Measurements from ENCODE around the gene XXYLT1. TPM values are rescaled to one million over a fixed set of nuclear protein-coding genes. Genes with fewer than 3 reads are reported as not detected.

XXYLT1 gene
- total and polyA plus RNA-seq, 9 of the 15 experiments (the other 6 are each of a cell fraction or from before 2014, with no cell fraction given): 1.9 to 18.9 (median 15.0) TPM

DNA sequence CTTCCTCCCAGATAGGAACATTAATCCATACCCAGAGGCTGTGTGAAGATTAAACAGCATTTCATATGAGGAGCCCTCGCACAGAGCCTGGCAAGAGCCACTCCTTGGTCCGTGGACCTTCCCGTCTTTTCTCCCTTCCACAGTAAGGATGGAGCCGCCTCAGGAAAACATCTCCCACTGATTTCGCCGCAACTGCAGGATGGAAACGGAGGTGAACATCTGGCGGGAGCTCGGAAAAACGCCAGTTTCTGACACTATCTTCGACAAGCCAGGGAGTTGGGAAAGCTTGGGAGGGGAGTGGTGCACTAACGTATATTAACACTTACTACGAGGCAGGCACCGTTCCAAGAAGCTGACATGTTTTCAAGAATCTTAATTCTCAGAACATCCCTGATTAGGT lies 157.9 kb downstream of the XXYLT1 start:
- Histone ChIP-seq H3K9me1 (ENCODE audit: control insufficient read depth, insufficient read depth, low read length) (peaks cover 3% of the 10 kb centered on the region), H3K27ac (ENCODE audit: extremely low read depth, low read depth, low read length) (peak overlapping the region; percentile 54; the same call in 2 of the 3 replicates), H3K4me1 (replicated peaks in 1 of 2; ENCODE audit: control insufficient read depth in 2 of 2, insufficient read depth in 2 of 2, low read length in 2 of 2) (peaks cover 40 to 58% of the 10 kb centered on the region in 2 experiments), H3K79me2 (ENCODE audit: control insufficient read depth, insufficient read depth, low read length) (no peaks in the 10 kb centered on the region; the same call in 2 of the 3 replicates), H4K20me1 (replicated peaks; ENCODE audit: control insufficient read depth, insufficient read depth, low read length) (no peaks in the 10 kb centered on the region), H3K36me3 (ENCODE audit: control insufficient read depth, insufficient read depth, low read length) (peaks cover 10% of the 10 kb centered on the region), H3K9ac (ENCODE audit: insufficient read depth in 1 of 2, low read depth in 2 of 2, low read length in 2 of 2) (peak overlapping the region in 1 of 2 experiments; percentile 23; a peak in 3 of 4 replicates), H3K4me3 (peak overlapping the region; percentile 3; the same call in 1 of the 2 replicates), H3K27me3 (ENCODE audit: control insufficient read depth in 2 of 2, insufficient read depth in 2 of 2, low read length in 2 of 2) (no peaks in the 10 kb centered on the region), H3K4me2 (ENCODE audit: insufficient read depth, low read length) (peak overlapping the region; percentile 67), H2AFZ (ENCODE audit: low read depth, low read length) (peak overlapping the region; percentile 74), H3K9me3 (replicated peaks; ENCODE audit: control insufficient read depth, insufficient read depth, low read depth, low read length) (no peaks in the 10 kb centered on the region)
- DNase-seq (ENCODE audit: extremely low read depth in 1 of 4, low spot score in 3 of 4) (peak; percentile 31 to 57 (median 40)), FAIRE-seq (peak; percentile 56), ATAC-seq (peak; percentile 10; the same call in 2 of the 3 replicates)
- in situ Hi-C loops (cut with MboI) (no loop called here), intact Hi-C loops (cut with micrococcal nuclease) (loop anchor here (10.0 kb wide), 1 partner anchor 72 kb away; no protein-coding TSS in a partner anchor)
- POLR2A ChIA-PET: interaction anchor here (0.6 kb wide), 1 partner anchor 17 kb away, joined by 4 read pairs; no protein-coding TSS in a partner anchor
- WGBS (ENCODE audit: insufficient coverage, low coverage, missing lambda C conversion rate): 5% methylated on average over 11 of the region's 14 CpGs
- no TSS peak for BruUV-seq (replicated peaks)
- CTCF ChIA-PET (ENCODE audit: low intra/inter-chr PET ratio): no interaction called here
- TF ChIP-seq STAG1 (CRISPR knock-in tag; IDR thresholded peaks at IDR 0.05; ENCODE audit: borderline replicate concordance) (no peak), ZNF551 (CRISPR knock-in tag; IDR thresholded peaks at IDR 0.05) (no peak), NFIC (IDR thresholded peaks at IDR 0.05) (peak; percentile 66), ZNF23 (CRISPR knock-in tag; IDR thresholded peaks at IDR 0.05) (no peak), ZBTB7A (IDR thresholded peaks at IDR 0.05; ENCODE audit: borderline replicate concordance, control insufficient read depth, low read depth, low read length) (no peak), GATAD2B (IDR thresholded peaks at IDR 0.05; ENCODE audit: borderline replicate concordance) (no peak), ZNF12 (CRISPR knock-in tag; IDR thresholded peaks at IDR 0.05) (no peak)
- TF ChIP-seq, protein P1, sequence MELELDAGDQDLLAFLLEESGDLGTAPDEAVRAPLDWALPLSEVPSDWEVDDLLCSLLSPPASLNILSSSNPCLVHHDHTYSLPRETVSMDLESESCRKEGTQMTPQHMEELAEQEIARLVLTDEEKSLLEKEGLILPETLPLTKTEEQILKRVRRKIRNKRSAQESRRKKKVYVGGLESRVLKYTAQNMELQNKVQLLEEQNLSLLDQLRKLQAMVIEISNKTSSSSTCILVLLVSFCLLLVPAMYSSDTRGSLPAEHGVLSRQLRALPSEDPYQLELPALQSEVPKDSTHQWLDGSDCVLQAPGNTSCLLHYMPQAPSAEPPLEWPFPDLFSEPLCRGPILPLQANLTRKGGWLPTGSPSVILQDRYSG (tag; conservative IDR thresholded peaks at IDR 0.05; ENCODE audit: low read depth): no peak
- TF ChIP-seq, protein P2, sequence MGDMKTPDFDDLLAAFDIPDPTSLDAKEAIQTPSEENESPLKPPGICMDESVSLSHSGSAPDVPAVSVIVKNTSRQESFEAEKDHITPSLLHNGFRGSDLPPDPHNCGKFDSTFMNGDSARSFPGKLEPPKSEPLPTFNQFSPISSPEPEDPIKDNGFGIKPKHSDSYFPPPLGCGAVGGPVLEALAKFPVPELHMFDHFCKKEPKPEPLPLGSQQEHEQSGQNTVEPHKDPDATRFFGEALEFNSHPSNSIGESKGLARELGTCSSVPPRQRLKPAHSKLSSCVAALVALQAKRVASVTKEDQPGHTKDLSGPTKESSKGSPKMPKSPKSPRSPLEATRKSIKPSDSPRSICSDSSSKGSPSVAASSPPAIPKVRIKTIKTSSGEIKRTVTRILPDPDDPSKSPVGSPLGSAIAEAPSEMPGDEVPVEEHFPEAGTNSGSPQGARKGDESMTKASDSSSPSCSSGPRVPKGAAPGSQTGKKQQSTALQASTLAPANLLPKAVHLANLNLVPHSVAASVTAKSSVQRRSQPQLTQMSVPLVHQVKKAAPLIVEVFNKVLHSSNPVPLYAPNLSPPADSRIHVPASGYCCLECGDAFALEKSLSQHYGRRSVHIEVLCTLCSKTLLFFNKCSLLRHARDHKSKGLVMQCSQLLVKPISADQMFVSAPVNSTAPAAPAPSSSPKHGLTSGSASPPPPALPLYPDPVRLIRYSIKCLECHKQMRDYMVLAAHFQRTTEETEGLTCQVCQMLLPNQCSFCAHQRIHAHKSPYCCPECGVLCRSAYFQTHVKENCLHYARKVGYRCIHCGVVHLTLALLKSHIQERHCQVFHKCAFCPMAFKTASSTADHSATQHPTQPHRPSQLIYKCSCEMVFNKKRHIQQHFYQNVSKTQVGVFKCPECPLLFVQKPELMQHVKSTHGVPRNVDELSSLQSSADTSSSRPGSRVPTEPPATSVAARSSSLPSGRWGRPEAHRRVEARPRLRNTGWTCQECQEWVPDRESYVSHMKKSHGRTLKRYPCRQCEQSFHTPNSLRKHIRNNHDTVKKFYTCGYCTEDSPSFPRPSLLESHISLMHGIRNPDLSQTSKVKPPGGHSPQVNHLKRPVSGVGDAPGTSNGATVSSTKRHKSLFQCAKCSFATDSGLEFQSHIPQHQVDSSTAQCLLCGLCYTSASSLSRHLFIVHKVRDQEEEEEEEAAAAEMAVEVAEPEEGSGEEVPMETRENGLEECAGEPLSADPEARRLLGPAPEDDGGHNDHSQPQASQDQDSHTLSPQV (IDR thresholded peaks at IDR 0.05): peak; percentile 50
- TF ChIP-seq, protein P3, sequence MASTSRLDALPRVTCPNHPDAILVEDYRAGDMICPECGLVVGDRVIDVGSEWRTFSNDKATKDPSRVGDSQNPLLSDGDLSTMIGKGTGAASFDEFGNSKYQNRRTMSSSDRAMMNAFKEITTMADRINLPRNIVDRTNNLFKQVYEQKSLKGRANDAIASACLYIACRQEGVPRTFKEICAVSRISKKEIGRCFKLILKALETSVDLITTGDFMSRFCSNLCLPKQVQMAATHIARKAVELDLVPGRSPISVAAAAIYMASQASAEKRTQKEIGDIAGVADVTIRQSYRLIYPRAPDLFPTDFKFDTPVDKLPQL (IDR thresholded peaks at IDR 0.05; ENCODE audit: extremely low read depth, insufficient read length): no peak
- TF ChIP-seq, protein P4, sequence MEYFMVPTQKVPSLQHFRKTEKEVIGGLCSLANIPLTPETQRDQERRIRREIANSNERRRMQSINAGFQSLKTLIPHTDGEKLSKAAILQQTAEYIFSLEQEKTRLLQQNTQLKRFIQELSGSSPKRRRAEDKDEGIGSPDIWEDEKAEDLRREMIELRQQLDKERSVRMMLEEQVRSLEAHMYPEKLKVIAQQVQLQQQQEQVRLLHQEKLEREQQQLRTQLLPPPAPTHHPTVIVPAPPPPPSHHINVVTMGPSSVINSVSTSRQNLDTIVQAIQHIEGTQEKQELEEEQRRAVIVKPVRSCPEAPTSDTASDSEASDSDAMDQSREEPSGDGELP (CRISPR knock-in tag; IDR thresholded peaks at IDR 0.05; ENCODE audit: borderline replicate concordance): peak; percentile 11; the same call in 1 of the 2 replicates

Measured in K562 (cell line).